Nucleus accumbens (tissue), 56 donors: ENCODE measurements around the gene DOCK1.
A peak's percentile ranks its signal among the peaks of the same experiment; 100 is the strongest.

ENCODE experiments used
- DNase-seq, 56 donors: peaks; one replicate each; lab custom pipeline; 2025; lab: John Stamatoyannopoulos, UW

The DOCK1 gene

GRCh38 chr10:127320176-127320575 lies 414.9 kb downstream of the DOCK1 start:
- DNase-seq = no peak

- no peak for DNase-seq
Observed at GRCh38 chr10:127322286-127322685, 417.1 kb downstream of the DOCK1 start.

GRCh38 chr10:127325506-127325905 lies 420.3 kb downstream of the DOCK1 start:
- no peak for DNase-seq

- no peak for DNase-seq
Observed at GRCh38 chr10:127326883-127327282, 421.7 kb downstream of the DOCK1 start.

GRCh38 chr10:127331696-127332095 lies 426.5 kb downstream of the DOCK1 start:
- DNase-seq = no peak

- DNase-seq = no peak
Observed at GRCh38 chr10:127332631-127333030, 427.4 kb downstream of the DOCK1 start.

- no peak for DNase-seq
Observed at GRCh38 chr10:127337801-127338200, 432.6 kb downstream of the DOCK1 start.

- no peak for DNase-seq
Observed at GRCh38 chr10:127338399-127339110, 433.3 kb downstream of the DOCK1 start.

- no peak for DNase-seq
Observed at GRCh38 chr10:127343821-127344220, 438.6 kb downstream of the DOCK1 start.

GRCh38 chr10:127344346-127344745 lies 439.1 kb downstream of the DOCK1 start:
- DNase-seq = no peak

- DNase-seq = no peak
Observed at GRCh38 chr10:127345231-127345965, 440.2 kb downstream of the DOCK1 start.

GRCh38 chr10:127346604-127347003 lies 441.4 kb downstream of the DOCK1 start:
- no peak for DNase-seq

- DNase-seq = no peak
Observed at GRCh38 chr10:127347202-127347959, 442.2 kb downstream of the DOCK1 start.

GRCh38 chr10:127349737-127350136 lies 444.5 kb downstream of the DOCK1 start:
- no peak for DNase-seq

GRCh38 chr10:127351542-127351941 lies 446.3 kb downstream of the DOCK1 start:
- DNase-seq = no peak

GRCh38 chr10:127353544-127353943 lies 448.3 kb downstream of the DOCK1 start:
- no peak for DNase-seq

GRCh38 chr10:127354255-127354654 lies 449.0 kb downstream of the DOCK1 start:
- no peak for DNase-seq

GRCh38 chr10:127354992-127355391 lies 449.8 kb downstream of the DOCK1 start:
- peak in 3 of 56 donors; percentile 17 to 20 (median 19) for DNase-seq

- no peak for DNase-seq
Observed at GRCh38 chr10:127356360-127356759, 451.1 kb downstream of the DOCK1 start.

- no peak for DNase-seq
Observed at GRCh38 chr10:127357265-127357664, 452.0 kb downstream of the DOCK1 start.

GRCh38 chr10:127358337-127358736 lies 453.1 kb downstream of the DOCK1 start:
- no peak for DNase-seq
